ENCODE data around the gene TIPARP.
"Not testable (repeated sequence)": the region's sequence is repeated elsewhere in the genome, so short reads cannot be mapped to it uniquely, and the experiment has no call there.

TIPARP gene

DNA sequence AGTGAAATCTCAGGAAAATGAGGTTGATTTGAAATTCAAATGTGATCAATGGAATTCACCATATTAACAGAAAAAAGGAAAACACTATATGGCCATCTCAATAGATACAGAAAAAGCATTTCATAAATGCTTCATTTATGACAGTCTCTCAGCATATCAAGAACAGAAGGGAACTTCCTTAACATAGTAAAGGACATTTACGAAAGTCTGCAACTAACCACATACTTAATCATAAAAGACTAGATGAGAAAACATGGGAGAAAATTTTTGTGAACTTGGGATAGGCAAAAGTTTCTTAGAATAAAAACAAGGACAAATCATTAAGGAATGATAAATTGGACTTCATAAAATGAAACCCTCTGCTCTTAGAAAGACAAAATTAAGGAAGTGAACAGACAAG is 24.7 kb upstream of the TIPARP start:
- no peak for DNase-seq (ENCODE audit: low read depth)

DNA sequence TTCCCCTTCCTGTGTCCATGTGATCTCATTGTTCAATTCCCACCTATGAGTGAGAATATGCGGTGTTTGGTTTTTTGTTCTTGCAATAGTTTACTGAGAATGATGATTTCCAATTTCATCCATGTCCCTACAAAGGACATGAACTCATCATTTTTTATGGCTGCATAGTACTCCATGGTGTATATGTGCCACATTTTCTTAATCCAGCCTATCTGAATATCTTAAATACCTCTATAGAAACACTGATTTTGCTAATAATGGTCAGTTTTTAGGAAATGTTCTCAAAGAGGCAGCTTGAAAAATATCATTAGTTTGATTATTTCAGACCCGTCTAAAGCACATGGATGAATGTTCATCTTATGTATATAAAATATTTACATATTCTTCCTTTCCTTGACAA is 21.7 kb upstream of the TIPARP start:
- DNase-seq (ENCODE audit: low read depth) = not testable (repeated sequence)

DNA sequence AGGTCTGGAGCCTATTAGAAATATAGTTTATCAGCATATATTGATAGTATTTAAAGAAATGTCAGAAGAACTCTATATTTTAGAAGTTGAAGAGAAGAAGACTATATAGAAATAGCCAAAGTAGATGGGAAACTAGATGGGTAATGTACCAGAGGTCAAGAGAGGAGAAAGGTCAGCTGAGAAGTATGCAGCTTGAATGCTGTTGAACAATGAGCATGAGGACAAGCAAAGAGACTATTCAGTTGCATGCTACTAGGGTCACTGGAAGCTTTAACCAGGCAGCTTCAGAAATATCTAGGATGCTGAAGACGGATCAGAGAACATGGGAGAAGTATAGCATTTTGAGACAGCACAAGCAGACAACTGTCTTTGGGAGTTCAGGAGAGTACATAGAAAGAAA is 19.6 kb upstream of the TIPARP start:
- no peak for DNase-seq (ENCODE audit: low read depth)

DNA sequence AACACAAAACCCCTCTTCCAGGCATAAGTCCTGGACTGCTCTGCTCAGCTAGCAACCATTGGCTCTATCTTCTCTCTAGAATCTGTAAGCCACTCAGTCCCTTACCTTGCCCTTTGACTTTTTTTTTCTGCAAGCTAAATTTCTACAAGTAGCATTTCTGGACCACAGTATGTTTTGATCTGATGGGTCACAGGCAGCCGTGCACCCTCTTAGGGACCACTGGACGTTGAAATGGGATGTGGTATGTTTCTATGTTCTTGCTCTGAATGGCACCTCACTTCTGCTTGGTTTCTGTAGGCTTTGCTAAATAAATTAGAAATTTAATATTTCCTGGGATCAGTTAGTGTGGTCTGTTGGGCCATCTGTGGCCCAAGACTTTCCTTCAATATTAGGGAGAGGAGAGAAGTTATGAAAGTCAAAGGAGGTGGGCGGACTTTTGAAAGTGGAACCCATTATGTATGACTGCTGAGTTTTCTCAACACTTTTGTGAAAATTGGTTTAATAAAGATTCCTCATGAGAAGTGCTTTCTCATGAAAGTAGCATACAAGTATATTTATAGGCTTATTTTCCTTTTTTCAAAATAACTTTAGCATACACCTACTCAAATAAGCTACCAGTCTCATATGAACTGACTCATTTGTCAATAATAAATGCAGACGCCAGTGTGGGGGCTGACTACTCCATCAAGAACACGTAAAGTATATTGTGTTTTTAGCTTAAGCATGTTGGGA is 18.4 kb upstream of the TIPARP start:
- DNase-seq (ENCODE audit: low read depth) = no peak

DNA sequence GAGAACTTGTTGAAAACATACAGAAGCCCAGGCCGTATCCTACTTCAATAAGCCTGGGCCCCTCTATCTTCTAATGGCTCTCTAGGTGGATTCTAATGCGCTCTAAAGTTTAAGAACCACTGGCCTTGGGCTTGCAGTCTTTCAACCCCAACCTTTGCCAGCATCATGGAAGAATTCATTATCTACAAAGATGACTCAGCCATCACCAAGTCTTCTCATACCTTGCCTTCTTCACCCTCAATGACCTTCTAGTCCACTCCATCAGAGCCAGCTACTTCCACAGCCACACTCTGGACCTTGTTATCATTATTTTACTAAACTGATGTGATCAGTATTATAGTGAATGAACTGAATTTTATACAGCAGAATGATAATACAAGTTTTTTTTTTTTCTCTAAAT is 16.9 kb upstream of the TIPARP start:
- no peak for DNase-seq (ENCODE audit: low read depth)

DNA sequence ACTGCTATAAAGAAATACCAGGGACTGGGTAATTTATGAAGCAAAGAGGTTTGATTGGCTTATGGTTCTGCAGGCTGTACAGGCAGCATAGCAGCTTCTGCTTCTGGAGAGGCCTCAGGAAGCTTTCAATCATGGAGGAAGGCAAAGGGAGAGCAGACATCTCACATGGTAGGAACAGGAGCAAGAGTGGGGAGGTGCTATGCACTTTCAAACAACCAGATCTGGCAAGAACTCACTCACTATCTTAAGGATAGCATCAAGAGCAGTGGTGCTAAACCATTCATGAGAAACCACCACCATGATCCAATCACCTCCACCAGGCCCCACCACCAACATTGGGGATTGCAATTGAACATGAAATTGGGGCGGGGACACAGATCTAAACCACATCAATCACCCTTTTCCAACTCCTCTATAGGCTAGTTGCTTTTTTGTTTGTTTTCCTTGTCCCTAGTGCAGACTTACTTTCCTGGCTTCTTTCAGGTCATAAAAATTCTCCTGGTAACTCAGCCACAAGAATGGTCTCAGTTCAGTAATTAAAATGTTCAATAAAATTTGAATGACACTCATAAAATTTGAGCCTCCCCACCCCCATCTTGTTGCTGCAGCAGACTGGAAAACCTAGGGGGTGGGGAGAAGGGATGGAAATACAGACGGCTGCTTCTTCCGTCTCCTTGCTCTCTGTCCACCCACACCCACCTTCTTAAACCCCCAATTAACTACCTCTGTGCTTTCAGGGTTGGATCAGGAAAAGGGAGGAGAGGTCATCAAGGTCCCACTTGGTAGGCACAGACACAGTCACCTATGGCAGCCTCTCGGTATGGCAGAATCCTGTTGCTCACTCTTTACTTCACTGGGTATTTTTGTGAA is 16.3 kb upstream of the TIPARP start:
- no peak for DNase-seq (ENCODE audit: low read depth)

DNA sequence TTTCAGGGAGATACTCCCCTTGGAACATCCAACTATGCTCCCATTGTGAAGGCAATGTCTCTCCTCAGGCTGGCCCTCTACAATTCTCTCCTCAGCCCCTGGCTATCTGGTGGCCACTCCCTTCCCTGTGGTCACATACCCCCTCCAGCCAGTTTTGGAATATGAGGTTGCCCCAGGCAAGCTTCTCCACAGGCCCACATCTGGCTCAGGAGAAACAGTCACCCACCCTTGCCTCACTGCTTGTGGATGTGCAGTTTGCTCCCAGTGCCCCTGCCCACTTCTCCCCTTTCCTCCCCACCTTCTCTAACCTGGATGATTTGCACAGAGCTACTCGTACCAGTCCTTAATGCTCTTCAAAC is 15.7 kb upstream of the TIPARP start:
- no peak for DNase-seq (ENCODE audit: low read depth)

DNA sequence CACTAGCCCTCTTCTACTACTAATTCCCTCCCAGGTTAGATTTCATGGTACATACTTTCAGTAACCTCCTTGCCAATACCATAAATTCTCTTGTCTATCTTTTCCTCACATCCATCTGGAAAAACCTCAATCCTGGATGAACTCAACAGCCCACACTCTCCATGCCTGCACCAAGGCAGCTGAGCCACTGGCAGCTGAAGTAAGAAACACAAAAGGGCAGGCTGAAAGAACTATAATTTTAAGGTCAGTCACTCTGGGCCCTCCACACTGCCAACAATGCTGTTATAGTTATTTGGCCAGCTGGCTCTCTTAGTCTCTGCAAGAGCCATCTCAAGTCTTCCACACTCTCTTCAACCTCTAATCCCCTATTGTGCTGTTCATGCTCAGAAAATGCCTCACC is 15.1 kb upstream of the TIPARP start:
- DNase-seq (ENCODE audit: low read depth) = no peak

DNA sequence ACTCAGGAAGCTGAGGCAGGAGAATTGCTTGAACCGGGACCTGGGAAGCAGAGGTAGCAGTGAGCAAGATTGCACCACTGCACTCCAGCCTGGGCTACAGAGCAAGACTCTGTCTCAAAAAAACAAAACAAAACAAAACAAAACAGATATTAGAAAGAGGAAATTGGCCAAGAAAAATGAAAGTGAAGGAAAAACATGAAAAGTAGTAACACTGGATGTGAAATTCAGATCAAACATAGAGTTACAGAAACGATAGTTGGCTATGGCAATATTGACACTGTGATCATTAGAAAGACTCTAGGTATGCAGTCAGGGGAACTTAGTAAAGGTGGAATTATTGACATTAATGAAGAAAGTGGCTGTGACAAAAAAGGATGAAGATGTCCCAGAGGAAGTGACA is 13.2 kb upstream of the TIPARP start:
- no peak for DNase-seq (ENCODE audit: low read depth)

DNA sequence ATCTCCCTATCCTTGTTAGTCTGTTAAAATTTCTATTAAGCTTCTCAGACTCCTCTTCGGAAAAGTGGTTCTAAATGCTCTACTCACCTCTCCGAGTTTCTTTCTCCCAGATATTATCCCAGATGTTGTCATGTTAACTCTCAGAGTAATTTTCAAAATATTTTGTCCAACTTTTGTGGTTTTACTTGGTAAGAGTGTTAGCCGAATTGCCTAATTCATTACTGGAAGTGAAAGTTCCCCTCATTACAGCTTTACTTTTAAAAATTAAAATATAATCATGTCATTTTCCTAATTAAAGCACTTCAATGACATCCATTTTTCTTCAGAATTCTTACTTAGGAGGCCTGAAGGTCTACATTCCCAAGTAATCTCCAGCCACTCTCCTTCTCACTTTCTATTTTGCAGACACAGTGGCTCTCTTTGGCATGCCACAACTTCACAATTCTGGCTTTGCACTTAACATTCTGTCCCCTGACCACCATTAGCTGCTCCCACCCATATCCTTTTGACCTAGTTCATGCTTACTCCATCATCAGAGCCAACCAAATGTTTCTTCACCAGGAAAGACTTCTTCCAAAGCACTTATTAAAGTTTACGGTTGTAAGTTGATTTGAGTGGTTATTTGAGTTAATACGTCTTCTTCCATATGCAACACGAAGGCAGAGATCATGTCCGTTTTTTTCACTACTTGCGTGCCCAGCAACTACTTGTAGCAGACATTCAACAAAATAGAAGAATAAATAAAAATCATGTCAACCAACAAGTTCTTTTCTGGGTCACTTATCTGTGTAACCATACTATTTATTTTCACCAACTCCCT is 10.2 kb upstream of the TIPARP start:
- no peak for DNase-seq (ENCODE audit: low read depth)

DNA sequence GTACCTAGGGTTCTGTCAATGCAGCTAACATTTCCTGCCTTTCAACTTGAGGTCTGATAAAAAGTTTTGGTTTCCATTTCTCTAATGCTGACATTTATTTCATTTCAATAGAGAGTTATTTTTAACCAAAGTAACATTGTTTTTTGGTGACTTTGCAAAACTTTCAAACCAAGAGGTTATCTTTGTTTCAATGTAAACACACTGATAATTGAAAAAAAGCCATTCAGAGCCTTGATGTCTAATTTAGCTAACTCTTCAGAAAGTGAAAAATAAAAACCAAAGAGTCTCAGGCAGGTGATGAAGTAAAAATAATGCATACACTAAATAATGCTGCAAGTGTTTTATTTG is 9.6 kb upstream of the TIPARP start:
- DNase-seq (ENCODE audit: low read depth) = no peak

DNA sequence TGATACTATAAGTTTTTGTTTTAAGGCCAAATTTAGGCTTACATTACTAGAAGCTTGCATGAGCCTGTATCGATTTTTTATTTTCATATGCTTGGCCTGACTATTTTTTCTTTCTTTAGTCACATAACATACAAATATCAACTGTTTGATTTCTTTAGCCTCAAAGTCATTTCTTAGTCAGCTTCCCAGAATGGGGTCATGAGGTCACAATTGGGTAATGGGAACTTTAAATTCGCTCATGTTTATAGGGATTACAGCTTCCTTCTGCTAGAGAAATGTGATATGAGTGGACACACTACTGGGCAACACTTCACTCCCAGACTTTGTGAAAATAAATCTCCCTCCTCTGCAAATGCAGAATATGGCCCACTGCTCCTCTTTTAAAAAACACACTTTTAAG is 9.1 kb upstream of the TIPARP start:
- DNase-seq (ENCODE audit: low read depth) = no peak

DNA sequence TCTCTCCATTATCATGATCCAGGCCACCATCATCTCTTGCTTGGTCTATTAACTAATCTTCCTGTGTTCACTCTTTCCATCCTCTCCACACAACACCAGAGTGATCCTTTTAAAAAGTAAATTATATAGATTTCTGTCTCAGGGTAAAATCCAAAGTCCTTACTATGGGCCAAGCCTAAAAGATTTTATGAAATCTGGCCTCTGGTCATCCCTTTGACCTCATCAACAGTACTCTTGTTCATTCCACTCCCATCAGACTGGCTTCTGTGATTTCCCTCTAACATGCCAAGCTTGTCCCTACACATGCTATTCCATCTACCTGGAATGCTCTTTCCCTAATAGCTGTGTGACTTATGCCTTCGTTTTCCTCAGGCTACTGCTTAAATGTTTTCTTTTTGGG is 8.3 kb upstream of the TIPARP start:
- no peak for DNase-seq (ENCODE audit: low read depth)

DNA sequence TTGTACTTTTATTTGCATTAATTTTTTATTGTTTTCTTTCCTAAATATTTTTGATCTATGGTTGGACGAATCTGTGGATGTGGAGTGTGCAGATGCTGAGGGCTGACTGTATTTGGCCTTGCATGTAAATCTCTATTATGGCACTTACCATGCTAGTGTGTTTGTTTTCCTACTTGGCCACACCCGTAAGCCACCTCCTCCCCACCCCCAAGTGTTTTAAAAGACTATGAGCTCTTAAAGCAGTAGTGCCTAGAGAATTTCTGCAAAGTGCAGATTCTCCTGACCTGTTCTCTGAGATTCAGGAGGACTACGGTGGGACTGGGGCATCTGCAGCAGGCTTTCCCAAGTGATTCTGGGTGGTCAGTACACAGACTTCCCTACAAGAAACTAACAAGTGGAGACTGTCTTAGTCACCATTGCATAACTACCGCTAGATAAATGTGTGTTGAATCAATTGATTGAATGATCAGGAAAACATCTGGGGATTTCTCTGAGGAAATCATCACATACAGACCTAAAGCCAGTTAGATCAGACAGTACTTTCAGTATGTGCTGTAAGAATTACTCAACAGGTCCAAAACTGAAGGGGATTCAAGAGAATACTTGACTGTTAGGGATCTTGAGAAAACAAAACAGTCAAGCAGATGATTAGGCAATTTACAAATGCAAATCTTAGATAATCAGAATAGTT is 6.2 kb upstream of the TIPARP start:
- no peak for DNase-seq (ENCODE audit: low read depth)

DNA sequence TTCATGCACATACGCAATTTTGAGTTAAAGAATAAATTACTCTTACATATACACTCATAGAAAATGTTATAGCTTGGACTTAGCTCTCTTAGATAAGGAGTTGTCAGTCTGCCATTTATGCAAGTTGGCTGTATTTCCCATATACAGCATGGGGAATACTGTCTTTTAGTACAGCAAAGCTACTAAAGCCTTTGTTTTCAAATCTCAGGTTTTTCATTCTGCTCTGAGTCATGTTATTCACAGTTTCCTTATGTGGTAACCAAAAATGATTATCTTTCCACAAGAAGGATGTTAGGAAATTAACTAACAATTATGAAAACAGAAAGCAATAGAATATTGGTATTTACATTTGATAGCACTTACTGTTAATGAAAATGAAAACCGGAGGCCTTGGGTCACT is 4.3 kb upstream of the TIPARP start:
- no peak for DNase-seq (ENCODE audit: low read depth)

DNA sequence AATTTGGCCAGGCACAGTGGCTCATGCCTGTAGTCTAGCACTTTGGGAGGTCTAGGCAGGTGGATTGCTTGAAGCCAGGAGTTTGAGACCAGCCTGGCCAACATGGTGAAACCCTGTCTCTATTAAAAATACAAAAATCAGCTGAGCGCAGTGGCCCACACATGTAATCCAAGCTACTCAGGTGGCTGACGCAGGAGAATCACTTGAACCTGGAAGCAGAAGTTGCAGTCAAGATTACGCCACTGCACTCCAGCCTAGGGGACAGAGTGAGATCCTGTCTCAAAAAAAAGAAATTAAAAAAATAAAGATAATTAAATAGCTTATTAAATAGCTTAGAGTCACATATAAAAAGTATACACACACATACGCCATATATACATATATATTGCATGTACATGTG is 3.7 kb upstream of the TIPARP start:
- DNase-seq (ENCODE audit: low read depth) = no peak

DNA sequence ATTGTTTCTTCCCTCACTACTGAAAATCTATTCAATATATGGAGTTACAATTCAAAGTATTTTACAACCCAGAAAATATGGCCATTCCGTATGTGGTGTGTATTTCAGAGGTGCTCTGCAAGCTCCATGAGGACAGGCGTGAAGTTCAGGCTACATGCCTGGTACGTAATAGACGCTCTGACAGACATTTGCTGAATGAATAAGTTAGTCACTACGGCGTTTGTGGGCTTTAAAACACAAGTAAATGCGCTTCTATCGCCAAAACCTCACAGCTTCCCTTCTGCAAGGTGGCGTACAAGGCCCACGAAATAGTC is 701 bp upstream of the TIPARP start:
- no peak for DNase-seq (ENCODE audit: low read depth)

DNA sequence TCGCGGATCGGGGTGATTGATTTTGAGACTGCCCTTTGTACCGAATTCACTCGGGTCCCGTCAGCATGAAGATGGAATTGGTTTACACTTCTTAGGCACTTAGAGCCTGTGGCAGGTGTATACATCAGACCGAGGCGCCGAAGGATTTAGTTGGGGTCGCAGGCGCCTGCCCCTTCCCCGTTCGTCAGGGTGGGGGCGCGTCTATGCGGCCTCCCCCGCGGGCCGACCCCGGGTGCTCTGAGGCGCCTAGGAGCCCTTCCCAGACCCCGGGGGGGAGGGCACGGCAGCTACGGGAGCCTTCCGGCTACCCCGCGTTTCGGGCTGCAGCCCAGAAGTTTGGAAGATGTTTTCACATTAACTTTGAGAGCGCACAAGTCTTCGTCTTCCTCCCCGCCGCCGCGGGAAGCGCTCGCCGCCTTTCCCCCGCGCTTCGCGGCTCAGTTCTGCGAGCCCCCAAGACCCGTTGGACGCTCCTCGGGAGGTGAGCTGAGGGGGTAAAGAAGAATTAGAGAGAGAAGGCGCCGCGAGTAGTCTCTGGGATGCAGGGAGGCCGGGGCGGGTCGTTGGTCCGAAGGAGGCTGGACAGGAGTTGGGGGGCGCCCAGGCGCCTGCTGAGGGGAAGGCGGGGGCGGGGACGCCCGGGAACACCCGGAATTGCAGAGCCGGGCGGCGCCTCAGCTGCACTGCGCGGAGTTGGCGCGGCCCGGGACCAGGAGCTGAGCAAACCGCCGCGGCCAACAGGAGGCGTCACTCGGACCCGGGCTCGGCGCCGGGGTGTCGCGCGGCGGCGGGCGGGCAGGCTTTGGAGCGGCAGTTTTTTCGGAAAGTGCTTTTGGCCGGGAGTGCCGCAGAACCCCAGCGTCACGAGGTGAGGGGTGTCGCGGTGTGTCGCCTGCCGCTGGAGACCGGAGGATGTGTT is 780 bp downstream of the TIPARP start:
- peak; percentile 10 for DNase-seq (ENCODE audit: low read depth)

DNA sequence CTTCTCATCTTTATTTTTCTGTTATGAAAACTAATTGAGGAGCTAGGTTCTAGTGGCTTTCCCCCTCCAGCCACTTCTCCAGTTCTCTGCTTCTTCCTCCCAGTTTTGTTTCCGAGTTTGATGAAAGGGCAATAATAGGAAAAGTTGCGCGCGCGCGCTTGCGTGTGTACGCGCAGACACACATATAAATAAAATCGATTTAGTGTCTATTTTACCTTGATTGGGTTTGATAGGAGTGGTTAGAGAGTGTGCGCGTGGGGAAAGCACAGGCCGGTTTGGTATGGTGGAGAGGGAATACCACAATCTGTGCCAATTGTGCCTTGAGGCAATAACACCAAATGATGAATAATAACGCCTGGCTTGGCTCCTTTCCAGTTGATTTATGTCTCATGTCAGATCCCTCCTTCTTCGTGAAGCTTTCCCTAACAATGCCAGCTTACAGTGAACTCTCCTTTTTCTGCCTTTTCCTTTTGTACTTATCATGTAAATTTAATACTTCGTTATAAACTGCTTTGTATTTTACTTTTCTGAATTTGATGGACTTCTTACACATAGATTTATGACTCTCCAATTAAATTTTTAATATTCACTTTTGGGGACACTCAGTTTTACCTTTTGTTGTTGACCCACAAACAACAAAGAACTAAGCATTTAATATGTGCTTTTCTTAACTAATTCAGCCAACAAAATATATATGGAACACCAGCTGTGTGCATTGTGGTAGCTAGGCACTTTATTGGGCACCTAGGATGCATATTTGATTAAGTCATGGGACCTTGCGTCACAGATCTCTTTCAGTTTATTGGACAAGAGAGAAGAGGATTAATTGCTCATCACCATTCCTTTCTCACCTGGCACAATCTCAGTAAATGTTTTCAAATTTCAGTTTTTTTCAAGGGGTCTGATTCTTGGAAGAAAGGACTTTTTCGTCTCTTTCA is 1.7 kb downstream of the TIPARP start:
- DNase-seq (ENCODE audit: low read depth) = no peak

DNA sequence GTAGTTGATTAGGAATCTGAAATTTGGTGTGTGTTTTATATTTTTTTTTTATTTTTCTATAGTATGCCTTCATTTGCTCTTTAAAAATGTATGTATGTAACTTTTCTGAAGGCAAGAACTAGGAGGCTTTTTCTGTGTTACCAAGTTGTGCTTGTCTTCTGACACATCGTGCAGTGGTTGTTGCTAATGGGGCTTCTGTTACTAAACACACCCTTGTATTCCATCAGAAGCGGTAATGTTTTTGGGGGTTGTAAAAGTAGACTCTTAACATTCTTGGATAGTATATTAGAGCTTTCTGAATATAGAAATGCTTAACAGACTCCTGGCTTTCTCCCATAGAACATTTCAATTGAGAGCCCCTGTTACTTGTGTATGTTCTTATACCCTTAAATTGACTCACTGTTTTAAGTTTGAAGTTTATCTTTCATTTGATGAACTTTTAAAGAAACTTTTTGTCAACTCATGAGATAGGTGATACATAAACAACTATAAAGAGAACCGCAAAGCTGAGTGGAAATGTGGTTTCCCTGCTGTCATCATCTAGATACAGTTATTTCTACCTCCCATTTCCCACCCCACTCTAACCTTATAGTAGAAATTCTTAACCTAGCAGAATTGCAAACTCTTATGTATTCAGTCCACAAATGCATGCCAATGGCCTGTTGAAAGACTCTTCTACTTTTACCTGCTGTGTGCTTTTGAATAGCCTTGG is 2.5 kb downstream of the TIPARP start:
- DNase-seq (ENCODE audit: low read depth) = no peak
